Adrenal gland (tissue), 12 donors: ENCODE results near the gene USP28. TPM values are rescaled to one million over a fixed set of nuclear protein-coding genes. Genes with fewer than 3 reads are reported as not detected.

Experiments used
- DNase-seq, 7 donors: peaks; one replicate each; pipeline ENCODE4 v3.0.0-alpha.2; 2019 to 2020
- H3K27ac ChIP-seq, 5 donors: fragments of 200-600 bp; sonication (generic) in 4 of 5; 1 replicate in 3 of 5; 2 replicates in 2 of 5; pipeline versions ENCODE4 v1.5.1 to v1.8.0; 2016 to 2020; ENCODE audit warnings: mild to moderate bottlenecking in 1 of 5
- H3K27me3 ChIP-seq: fragments of 200-600 bp; 2 replicates; pipeline ENCODE4 v1.8.0; 2021
- H3K36me3 ChIP-seq, 2 donors: fragments of 200-600 bp; replicated peaks in 1 of 2; 1 replicate in 1 of 2; 2 replicates in 1 of 2; pipeline versions ENCODE4 v1.5.1 to v1.8.0; 2018 to 2022
- H3K4me1 ChIP-seq, 2 donors: fragments of 200-600 bp; replicated peaks in 1 of 2; 1 replicate in 1 of 2; 2 replicates in 1 of 2; pipeline versions ENCODE4 v1.5.1 to v1.8.0; 2018 to 2021
- H3K4me3 ChIP-seq, 4 donors: fragments of 200-600 bp; sonication (generic) in 3 of 4; one replicate each; pipeline ENCODE4 v1.5.1; 2016 to 2018
- H3K9me3 ChIP-seq, 3 donors: fragments of 200-600 bp; sonication (generic) in 1 of 3; replicated peaks in 1 of 3; 1 replicate in 2 of 3; 2 replicates in 1 of 3; pipeline versions ENCODE4 v1.5.1 to v1.8.0; 2016 to 2021
- CTCF ChIP-seq, 6 experiments: fragments of 450-650 bp in 4 of 6; fragments of 200-600 bp in 2 of 6; sonication (generic) in 1 of 6; IDR thresholded peaks; 1 replicate in 5 of 6; 2 replicates in 1 of 6; pipeline versions ENCODE4 v1.5.1 to v1.8.0; 2016 to 2021; ENCODE audit warnings: antibody characterized with exemption in 6 of 6, mild to moderate bottlenecking in 2 of 6, moderate library complexity in 1 of 6
- POLR2A ChIP-seq, 2 donors: fragments of 450-650 bp; IDR thresholded peaks; one replicate each; pipeline ENCODE4 v1.6.1; 2017; ENCODE audit warnings: antibody characterized with exemption in 2 of 2, mild to moderate bottlenecking in 2 of 2, moderate library complexity in 1 of 2
- WGBS, 4 donors: extraction: QIAGEN DNeasy Blood & Tissue Kit in 2 of 4; methylation state at CpG; one replicate each; pipeline versions ENCODE4 v1.1.5 to v1.1.7; 2013 to 2017; 5-methylcytosine and 5-hydroxymethylcytosine counted together
- intact Hi-C, 2 donors: fragments of 100-400 bp; cut with DNase I; formaldehyde crosslinking; loops; one replicate each; pipeline versions ENCODE4 v1.14.1 to v1.15.0; 2022 to 2023
- polyA plus RNA-seq, 3 donors: library from polyadenylated mRNA; stranded (reverse); fragments of 200-250 nt in 2 of 3; fragments of 350-450 nt in 1 of 3; fragmentation: Illumina TruSeq in 1 of 3; extraction: RNeasy Lipid Tissue Mini Kit (QIAGEN cat#74804) in 1 of 3; gene quantifications; one replicate each; pipeline ENCODE4 v1.2.3, GENCODE V29; 2013 to 2014
- total RNA-seq, 9 donors: library from RNA; depleted of rRNA in 4 of 9; stranded (reverse); fragments of >200 nt in 4 of 9; fragments of 120-200 nt in 1 of 9; fragmentation: NEBNext Ultra II Directional in 1 of 9; extraction: Animal tissue kit (Norgen Biotek cat#: 25700) in 1 of 9; gene quantifications; one replicate each; pipeline versions ENCODE4 v1.1.0 to v1.2.4, GENCODE V29; 2013 to 2023
- donor health status: healthy with polysubstance abuse.
- donor health status: Bipolar disorder and iron deficiency.
- donor health status: DM: yes; HTN: yes; CAD: no.
- donor health status: DM: no; HTN: no; CAD: no.
- donor health status: DM: no; HTN: no; CAD: no.
- donor health status: DM: yes; HTN: yes; CAD: no.

Gene USP28
- total and polyA plus RNA-seq, 12 donors, result 2.9 to 25.0 (median 17.2) TPM

- no peaks in the 10 kb centered on the region for H3K36me3 ChIP-seq
- WGBS, 4 donors, result 71 to 81% (median 75%) methylated on average over 9 of the region's 9 CpGs
Measured at GRCh38 chr11:113908098-113908497, 32.7 kb upstream of the USP28 start.

DNA sequence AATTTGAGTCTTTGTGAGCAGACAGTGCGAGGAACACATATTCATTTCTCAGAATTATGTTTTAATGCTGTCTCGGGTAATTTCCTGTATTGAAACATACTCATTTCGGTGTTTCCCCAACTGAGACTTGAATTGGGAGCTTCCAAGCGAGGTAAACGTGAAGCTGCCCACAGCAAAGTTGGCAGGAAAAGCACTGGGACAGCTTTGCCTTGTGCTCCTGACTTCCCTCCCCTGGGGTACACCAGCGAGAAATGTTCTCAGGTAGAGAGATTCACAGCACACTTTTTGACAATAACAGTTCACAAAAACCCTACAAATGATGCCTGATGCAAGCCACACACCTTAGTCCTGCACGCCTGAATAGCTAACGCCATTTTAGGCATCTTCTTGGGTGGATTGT is 32.3 kb upstream of the USP28 start:
- H3K27ac ChIP-seq, result no peak overlapping the region
- no peak overlapping the region for H3K4me3 ChIP-seq
- intact Hi-C loops, result no loop called here
- H3K4me1 ChIP-seq, result no peaks in the 10 kb centered on the region
- H3K36me3 ChIP-seq, result no peaks in the 10 kb centered on the region
- 70 to 76% (median 73%) methylated on average over 7 to 8 of the region's 8 CpGs for WGBS, 4 donors
- no peaks in the 10 kb centered on the region for H3K27me3 ChIP-seq
- no peaks in the 10 kb centered on the region for H3K9me3 ChIP-seq
- no peak for DNase-seq
- TF ChIP-seq POLR2A (IDR thresholded peaks at IDR 0.05), result no peak
- TF ChIP-seq CTCF (IDR thresholded peaks at IDR 0.05), result no peak

More at GRCh38 chr11:113908098-113908497, 32.7 kb upstream of the USP28 start:
- H3K27ac ChIP-seq, result no peak overlapping the region
- no peaks in the 10 kb centered on the region for H3K9me3 ChIP-seq
- H3K4me3 ChIP-seq, result no peak overlapping the region
- H3K4me1 ChIP-seq, result no peaks in the 10 kb centered on the region
- TF ChIP-seq CTCF (IDR thresholded peaks at IDR 0.05), result no peak
- TF ChIP-seq POLR2A (IDR thresholded peaks at IDR 0.05), result no peak
- DNase-seq, result no peak
- intact Hi-C loops, result no loop called here
- H3K27me3 ChIP-seq, result no peaks in the 10 kb centered on the region

DNA sequence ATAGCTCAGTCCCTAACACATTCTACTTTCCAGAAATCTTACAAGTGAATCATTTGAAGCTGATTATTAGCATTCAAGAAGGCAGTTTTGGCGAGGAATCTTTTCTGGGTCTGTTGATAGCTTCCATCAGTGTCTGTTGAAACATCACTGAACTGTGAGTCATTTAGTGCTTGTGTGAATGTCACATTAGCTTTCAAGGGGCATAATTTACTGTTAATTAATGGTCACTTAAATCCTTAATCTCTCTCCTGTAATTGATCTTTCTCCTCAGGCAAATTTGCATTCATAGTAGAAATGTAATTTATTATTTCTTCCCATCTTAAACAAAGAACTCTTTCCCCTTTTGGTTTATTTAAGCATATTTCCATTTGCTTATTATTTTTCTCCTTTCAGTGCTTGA is 31.8 kb upstream of the USP28 start:
- 40 to 51% (median 47%) methylated on average over 1 of the region's 1 CpG for WGBS, 4 donors
- Histone ChIP-seq H3K9me3 (no peaks in the 10 kb centered on the region), H3K36me3 (no peaks in the 10 kb centered on the region), H3K4me1 (no peaks in the 10 kb centered on the region), H3K27me3 (no peaks in the 10 kb centered on the region), H3K27ac (no peak overlapping the region), H3K4me3 (no peak overlapping the region)
- intact Hi-C loops, result no loop called here
- TF ChIP-seq CTCF (IDR thresholded peaks at IDR 0.05) (no peak), POLR2A (IDR thresholded peaks at IDR 0.05) (no peak)
- DNase-seq, result no peak

- 50 to 68% (median 55%) methylated on average over 2 of the region's 2 CpGs for WGBS, 4 donors
Measured at GRCh38 chr11:113906516-113906915, 31.1 kb upstream of the USP28 start.

More at GRCh38 chr11:113906516-113906915, 31.1 kb upstream of the USP28 start:
- intact Hi-C loops, result no loop called here
- Histone ChIP-seq H3K27me3 (no peaks in the 10 kb centered on the region), H3K9me3 (no peaks in the 10 kb centered on the region), H3K4me1 (no peaks in the 10 kb centered on the region), H3K36me3 (no peaks in the 10 kb centered on the region), H3K27ac (no peak overlapping the region), H3K4me3 (no peak overlapping the region)
- no peak for DNase-seq
- no peak for TF ChIP-seq CTCF (IDR thresholded peaks at IDR 0.05)
- no peak for TF ChIP-seq POLR2A (IDR thresholded peaks at IDR 0.05)
